ENCODE measurements around the gene ZNF398.
"Not testable (repeated sequence)": the region's sequence is repeated elsewhere in the genome, so short reads cannot be mapped to it uniquely, and the experiment has no call there.

Gene ZNF398

DNA sequence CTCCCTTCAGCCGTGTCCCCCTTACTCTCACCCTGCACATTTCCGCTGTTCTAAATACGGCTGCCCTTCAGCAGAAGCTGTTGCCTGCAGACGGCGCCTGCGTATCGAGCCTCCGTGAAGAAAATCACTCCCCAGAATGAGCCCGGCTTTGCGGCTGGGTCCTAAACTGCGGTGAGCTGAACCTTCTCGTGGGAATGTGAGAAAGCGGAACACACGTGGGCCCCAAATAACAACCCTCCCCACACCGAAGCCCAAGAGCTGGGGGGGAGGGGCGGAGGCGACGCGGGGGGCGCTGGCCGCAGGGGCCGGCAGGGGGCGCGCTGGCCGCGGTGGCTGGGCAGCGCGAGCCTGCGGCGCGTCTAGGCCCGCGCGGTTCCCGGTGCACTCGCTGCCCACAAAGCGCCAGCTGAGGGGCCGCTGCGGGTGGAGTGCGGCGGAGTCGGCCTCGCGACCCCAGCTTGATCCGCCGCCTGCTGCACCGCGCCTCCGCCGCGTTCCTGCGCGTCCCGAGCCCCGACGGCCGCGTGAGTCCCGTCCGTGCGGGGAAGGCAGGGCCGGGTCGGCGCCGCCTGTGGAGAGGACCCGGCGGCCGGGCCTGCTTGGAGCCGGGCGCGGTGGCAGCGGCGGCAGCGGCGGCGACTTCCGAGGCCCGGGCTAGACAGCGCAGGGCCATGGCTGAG lies at the start of gene ZNF398:
TSS of gene ZNF398 (plus strand) at position 382 of the 680 bp plus-strand sequence. CDS start at position 672, 290 bp downstream.
- in situ Hi-C loops (cut with MboI; ENCODE audit: low sequenced_read_pairs): no loop called here

- in situ Hi-C loops (cut with MboI; ENCODE audit: low sequenced_read_pairs): no loop called here
These were observed 48.2 kb upstream of the ZNF398 start for GRCh38 chr7:149099058-149099457.

- in situ Hi-C loops (cut with MboI; ENCODE audit: low sequenced_read_pairs): no loop called here
These were observed 46.4 kb upstream of the ZNF398 start for GRCh38 chr7:149100821-149101220.

- in situ Hi-C loops (cut with MboI; ENCODE audit: low sequenced_read_pairs): no loop called here
These were observed 44.6 kb upstream of the ZNF398 start for GRCh38 chr7:149102666-149103065.

DNA sequence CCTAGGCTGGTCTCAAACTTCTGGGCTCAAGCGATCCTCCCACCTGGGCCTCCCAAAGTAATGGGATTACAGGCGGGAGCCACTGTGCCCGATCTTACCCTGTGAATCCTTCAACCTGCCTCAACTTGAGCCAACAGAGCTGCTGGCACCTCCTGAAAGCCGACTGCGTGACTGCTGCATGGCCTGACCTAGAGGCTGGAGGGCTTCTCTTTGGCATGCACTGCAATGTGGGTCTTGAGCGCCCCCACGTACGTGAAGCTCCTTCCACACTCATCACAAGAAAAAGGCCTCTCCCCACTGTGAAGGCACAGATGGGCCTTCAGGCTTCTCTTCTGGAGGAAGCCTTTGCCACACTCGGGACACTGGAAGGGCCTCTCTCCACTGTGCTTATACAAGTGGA lies 43.8 kb upstream of the ZNF398 start:
- in situ Hi-C loops (cut with MboI; ENCODE audit: low sequenced_read_pairs): no loop called here

GRCh38 chr7:149104214-149104613 lies 43.0 kb upstream of the ZNF398 start:
- in situ Hi-C loops (cut with MboI; ENCODE audit: low sequenced_read_pairs): no loop called here

DNA sequence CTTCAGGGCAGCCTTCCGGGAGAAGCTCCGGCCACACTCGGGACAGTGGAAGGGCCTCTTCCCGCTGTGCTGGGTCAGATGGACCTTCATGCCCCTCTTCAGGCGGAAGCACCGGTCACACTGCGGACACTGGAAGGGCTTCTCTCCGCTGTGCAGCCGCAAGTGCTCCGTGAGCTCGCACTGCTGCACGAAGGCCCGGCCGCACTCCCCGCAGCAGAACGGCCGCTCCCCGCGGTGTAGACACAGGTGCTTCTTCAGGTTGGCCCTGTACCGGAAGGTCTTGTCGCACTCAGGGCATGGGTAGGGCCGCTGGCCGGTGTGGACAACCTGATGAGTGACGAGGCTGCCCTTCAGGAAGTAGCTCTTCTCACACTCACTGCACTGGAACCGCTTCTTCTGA lies 42.5 kb upstream of the ZNF398 start:
- in situ Hi-C loops (cut with MboI; ENCODE audit: low sequenced_read_pairs): no loop called here

DNA sequence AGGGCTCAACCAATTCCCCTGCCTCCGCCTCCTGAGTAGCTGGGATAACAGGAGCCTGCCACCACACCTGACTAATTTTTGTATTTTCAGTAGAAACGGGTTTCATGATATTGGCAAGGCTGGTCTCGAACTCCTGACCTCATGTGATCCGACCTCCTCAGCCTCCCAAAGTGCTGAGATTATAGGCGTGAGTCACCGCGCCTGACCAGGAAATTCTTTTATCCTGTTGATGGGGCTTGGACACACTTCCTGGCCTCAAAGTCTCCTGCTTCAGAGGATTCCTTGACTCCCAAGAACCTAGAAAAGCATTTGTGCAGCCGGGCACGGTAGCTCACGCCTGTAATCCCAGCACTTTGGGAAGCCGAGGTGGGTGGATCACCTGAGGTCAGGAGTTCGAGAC lies 37.3 kb upstream of the ZNF398 start:
- in situ Hi-C loops (cut with MboI; ENCODE audit: low sequenced_read_pairs): no loop called here

DNA sequence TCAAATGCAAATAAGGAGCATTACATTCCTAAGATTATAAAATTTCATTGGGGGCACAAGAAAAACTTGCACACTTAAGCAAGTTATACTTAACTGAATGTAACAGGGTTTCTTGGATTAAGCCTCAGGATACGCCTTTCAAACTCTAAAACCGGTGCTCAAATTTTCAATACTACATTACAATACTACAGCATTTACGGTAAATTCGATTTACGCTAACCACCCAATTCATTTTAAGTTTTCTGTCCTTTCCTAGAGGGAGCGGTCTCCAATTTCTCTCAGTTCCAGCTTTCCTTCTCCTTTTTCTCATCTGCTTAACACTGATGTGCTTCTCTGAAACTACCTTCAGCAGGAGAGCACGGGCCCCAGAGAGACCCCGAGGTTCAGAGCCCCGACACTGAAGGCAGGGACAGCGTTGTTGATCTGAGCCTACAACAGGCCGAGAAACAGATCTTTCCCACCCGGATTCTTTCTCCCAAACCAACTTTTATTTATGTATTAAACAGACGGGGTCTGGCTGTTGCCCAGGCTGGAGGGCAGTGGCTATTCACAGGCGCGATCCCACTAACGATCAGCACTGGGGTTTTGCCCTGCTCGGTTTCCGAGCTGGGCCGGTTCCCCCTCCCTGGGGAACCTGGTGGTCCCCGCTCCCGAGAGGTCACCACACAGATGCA lies 21.9 kb upstream of the ZNF398 start:
- in situ Hi-C loops (cut with MboI; ENCODE audit: low sequenced_read_pairs): no loop called here

DNA sequence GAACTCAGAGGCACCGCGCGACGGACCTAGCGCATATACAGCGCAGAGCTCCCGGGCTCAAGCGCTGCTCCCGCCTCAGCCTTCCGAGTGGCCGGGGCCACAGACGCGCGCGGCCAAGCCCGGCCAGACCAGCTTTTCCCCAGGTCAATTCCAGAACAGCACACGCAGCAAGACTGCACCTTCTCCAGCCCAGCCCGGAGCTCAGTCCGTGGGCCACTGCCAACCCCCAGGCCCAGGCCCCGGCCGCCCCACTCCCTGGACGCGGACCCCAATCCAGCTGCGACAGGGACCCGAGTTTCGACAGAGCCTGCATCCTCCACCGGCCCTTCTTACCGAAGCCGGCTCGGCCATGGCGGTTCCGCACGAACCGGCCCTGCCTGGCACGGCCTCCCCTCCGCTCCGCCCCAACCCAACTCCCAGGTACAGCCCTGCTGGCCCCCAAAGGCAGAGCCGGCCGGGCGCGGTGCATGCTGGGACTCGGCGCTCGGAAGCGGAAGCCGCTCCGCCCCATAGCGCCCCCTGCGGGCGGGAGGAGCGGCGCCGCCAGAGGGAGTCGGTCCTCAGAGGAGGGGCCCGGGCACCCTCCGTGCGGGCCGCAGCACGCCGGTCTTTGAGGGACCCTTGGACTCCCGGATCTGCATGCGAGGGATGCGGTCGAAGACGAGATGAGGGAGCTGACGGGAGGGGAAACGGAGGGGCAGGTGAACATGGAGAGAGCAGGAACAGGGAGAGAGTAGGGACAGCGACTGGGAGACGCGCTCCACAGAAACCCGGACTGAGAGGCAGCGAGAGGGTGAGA lies 21.2 kb upstream of the ZNF398 start, which contains the start of gene ZNF425:
TSS of gene ZNF425 (minus strand) at position 462 of the 799 bp plus-strand sequence. CDS start at position 351, 111 bp downstream.
- in situ Hi-C loops (cut with MboI; ENCODE audit: low sequenced_read_pairs): no loop called here

- in situ Hi-C loops (cut with MboI; ENCODE audit: low sequenced_read_pairs): no loop called here
These were observed 20.5 kb upstream of the ZNF398 start for GRCh38 chr7:149126662-149127266.

DNA sequence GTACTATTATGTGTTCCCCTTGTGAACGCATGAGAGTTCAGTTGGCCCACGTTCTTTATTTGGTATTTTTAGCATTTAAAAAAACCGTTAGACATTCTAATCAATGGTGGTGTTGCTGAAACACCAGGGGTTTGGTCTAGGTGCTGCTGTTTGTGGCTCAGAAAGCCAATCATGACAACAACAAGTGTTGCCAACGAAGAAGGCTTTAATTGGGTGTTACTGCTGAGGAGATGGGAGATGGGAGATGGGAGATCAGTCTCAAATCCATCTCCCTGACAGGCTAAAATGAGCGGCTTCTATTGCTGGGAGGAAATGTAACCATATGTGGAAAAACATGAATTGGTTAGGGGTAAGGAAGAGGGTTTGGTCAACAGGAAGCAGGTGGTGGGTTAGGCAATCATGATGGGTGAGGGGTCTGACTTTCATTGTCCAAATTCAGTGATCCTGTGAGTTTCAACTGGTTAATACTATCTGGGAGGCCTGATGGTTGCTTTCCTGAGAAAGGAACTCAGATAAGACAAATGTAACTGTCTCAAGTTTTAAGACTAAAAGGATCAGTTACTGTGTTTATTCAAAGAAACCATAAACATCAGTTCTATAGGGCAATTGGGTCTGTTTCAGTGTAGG lies 16.6 kb upstream of the ZNF398 start:
- in situ Hi-C loops (cut with MboI; ENCODE audit: low sequenced_read_pairs): no loop called here

DNA sequence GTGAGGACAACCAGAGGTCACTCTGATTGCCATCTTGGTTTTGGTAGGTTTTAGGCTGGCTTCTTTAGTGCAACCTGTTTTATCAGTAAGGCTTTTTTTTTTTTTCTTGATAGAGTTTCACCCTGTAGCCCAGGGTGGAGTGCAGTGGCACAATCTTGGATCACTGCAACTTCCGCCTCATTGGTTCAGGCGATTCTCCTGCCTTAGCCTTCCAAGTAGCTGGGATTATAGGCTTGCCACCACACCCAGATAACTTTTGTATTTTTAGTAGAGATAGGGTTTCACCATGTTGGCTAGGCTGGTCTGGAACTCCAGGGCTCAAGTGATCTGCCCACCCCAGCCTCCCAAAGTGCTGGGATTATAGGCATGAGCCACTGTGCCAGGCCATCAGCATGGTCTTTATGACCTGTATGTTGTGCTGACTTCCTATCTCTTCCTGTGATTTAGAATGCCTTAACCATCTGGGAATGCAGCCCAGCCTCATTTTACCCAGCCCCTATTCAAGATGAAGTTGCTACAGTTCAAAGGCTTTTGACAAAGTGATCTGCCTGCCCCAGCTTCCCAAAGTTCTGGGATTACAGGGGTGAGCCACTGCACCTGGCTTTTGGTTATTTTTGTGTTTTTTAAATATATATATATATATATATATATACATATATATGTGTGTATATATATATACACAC lies 14.1 kb upstream of the ZNF398 start:
- in situ Hi-C loops (cut with MboI; ENCODE audit: low sequenced_read_pairs): no loop called here

DNA sequence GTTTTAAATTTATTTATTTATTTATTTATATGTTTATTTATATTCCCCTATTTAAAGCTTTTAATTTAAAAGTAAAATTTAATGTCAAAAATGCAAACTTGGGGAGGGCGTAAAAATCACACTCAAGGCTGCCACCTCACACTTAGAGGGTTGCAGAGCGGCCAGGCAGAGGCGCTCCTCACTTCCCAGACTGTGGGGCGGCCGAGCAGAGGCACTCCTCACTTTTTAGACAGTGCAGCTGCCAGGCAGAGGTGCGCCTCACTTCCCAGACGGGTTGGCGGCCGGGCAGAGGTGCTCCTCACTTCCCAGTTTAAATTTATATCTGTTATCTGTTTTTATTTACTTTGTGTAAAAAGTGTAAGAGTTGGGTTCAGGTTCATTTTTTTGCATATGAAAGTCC lies 11.1 kb upstream of the ZNF398 start:
- in situ Hi-C loops (cut with MboI; ENCODE audit: low sequenced_read_pairs): no loop called here

GRCh38 chr7:149140831-149141230 lies 6.4 kb upstream of the ZNF398 start:
- in situ Hi-C loops (cut with MboI; ENCODE audit: low sequenced_read_pairs): no loop called here

- in situ Hi-C loops (cut with MboI; ENCODE audit: low sequenced_read_pairs): no loop called here
These were observed 5.4 kb upstream of the ZNF398 start for GRCh38 chr7:149141893-149142292.

- in situ Hi-C loops (cut with MboI; ENCODE audit: low sequenced_read_pairs): not testable (repeated sequence)
These were observed 2.8 kb upstream of the ZNF398 start for GRCh38 chr7:149144436-149144922.

GRCh38 chr7:149145031-149145845 lies 2.0 kb upstream of the ZNF398 start:
- in situ Hi-C loops (cut with MboI; ENCODE audit: low sequenced_read_pairs): no loop called here

Data from HL-60/S4 treated with retinoic acid at 250 ng/mL for 4 days and 3 days (cell line).